HepG2 (cell line): ENCODE data around the gene RAC2. TPM values are rescaled to one million over a fixed set of nuclear protein-coding genes. Genes with fewer than 3 reads are reported as not detected.

Source experiments
- EED ChIP-seq: sonication (generic); formaldehyde crosslinking; IDR thresholded peaks from 2 replicates; pipeline ENCODE4 v1.5.0; 2020; ENCODE audit warnings: mild to moderate bottlenecking, missing genetic modification reagents
- NR2C2 ChIP-seq: sonication (generic); formaldehyde crosslinking; IDR thresholded peaks from 2 replicates; pipeline ENCODE4 v1.4.0; 2020; ENCODE audit warnings: missing genetic modification reagents, mild to moderate bottlenecking, moderate library complexity, borderline replicate concordance
- RXRA ChIP-seq: sonication (generic); formaldehyde crosslinking; IDR thresholded peaks from 2 replicates; pipeline ENCODE4 v1.5.1; 2020; ENCODE audit warnings: missing genetic modification reagents
- SOX13 ChIP-seq, 3 experiments: fragments of 450-650 bp in 1 of 3; sonication (generic) in 1 of 3; formaldehyde crosslinking in 1 of 3; IDR thresholded peaks in 2 of 3; conservative IDR thresholded peaks in 1 of 3; 2 replicates each; pipeline versions ENCODE4 v1.5.0 to v1.6.1; 2016 to 2020; ENCODE audit warnings: antibody characterized with exemption in 1 of 3, mild to moderate bottlenecking in 1 of 3, missing compliant biosample characterization in 1 of 3, missing genetic modification reagents in 1 of 3, moderate library complexity in 1 of 3
- SRY ChIP-seq: sonication (generic); formaldehyde crosslinking; IDR thresholded peaks from 2 replicates; pipeline ENCODE4 v1.8.0; 2022; ENCODE audit warnings: mild to moderate bottlenecking, missing genetic modification reagents
- ZNF17 ChIP-seq: sonication (generic); formaldehyde crosslinking; IDR thresholded peaks from 2 replicates; pipeline ENCODE4 v1.5.0; 2020; ENCODE audit warnings: mild to moderate bottlenecking, missing genetic modification reagents
- ZNF468 ChIP-seq: sonication (generic); formaldehyde crosslinking; IDR thresholded peaks from 2 replicates; pipeline ENCODE4 v1.8.0; 2022; ENCODE audit warnings: mild to moderate bottlenecking, moderate library complexity, missing genetic modification reagents
- ZNF629 ChIP-seq: sonication (generic); formaldehyde crosslinking; conservative IDR thresholded peaks from 2 replicates; pipeline ENCODE4 v1.5.0; 2020; ENCODE audit warnings: missing genetic modification reagents
- polyA plus RNA-seq, 8 experiments: library from polyadenylated mRNA; depleted of rRNA in 3 of 8; stranded (reverse) in 7 of 8; unstranded in 1 of 8; fragments of >200 nt; fragmentation: Illumina TruSeq in 4 of 8; extraction: Trizol in 4 of 8; gene quantifications; 2 replicates each; pipeline versions ENCODE4 v1.2.1 to v1.2.3, GENCODE V29; 2011 to 2016; ENCODE audit warnings: low read depth in 4 of 8, missing spikeins in 1 of 8, mixed read lengths in 1 of 8; ENCODE audit not compliant: insufficient read depth in 1 of 8
- total RNA-seq, 5 experiments: library from RNA; depleted of rRNA; stranded (reverse); fragments of >200 nt; fragmentation: Illumina TruSeq; extraction: Trizol; gene quantifications; 2 replicates each; pipeline ENCODE4 v1.2.3, GENCODE V29; 2016; ENCODE audit warnings: low read depth in 1 of 5
- TF ChIP-seq, protein P1 (sequence below): sonication (generic); formaldehyde crosslinking; IDR thresholded peaks from 2 replicates; pipeline ENCODE4 v1.4.0; 2020; ENCODE audit warnings: mild to moderate bottlenecking, missing genetic modification reagents, borderline replicate concordance
- TF ChIP-seq, protein P2 (sequence below): IDR thresholded peaks from 2 replicates; pipeline ENCODE4 v1.4.0; 2020; ENCODE audit warnings: mild to moderate bottlenecking, missing genetic modification reagents
- TF ChIP-seq, protein P3 (sequence below): sonication (generic); formaldehyde crosslinking; IDR thresholded peaks from 2 replicates; pipeline ENCODE4 v1.4.0; 2020; ENCODE audit warnings: missing genetic modification reagents, borderline replicate concordance
- TF ChIP-seq, protein P4 (sequence below): sonication (generic); formaldehyde crosslinking; IDR thresholded peaks from 2 replicates; pipeline ENCODE4 v1.8.0; 2022; ENCODE audit warnings: mild to moderate bottlenecking, missing genetic modification reagents, moderate library complexity

The RAC2 gene
- total and polyA plus RNA-seq, 2 of the 13 experiments (the other 11 are each of a cell fraction or from before 2014, with no cell fraction given) = 0.73 TPM; not detected in 1

DNA sequence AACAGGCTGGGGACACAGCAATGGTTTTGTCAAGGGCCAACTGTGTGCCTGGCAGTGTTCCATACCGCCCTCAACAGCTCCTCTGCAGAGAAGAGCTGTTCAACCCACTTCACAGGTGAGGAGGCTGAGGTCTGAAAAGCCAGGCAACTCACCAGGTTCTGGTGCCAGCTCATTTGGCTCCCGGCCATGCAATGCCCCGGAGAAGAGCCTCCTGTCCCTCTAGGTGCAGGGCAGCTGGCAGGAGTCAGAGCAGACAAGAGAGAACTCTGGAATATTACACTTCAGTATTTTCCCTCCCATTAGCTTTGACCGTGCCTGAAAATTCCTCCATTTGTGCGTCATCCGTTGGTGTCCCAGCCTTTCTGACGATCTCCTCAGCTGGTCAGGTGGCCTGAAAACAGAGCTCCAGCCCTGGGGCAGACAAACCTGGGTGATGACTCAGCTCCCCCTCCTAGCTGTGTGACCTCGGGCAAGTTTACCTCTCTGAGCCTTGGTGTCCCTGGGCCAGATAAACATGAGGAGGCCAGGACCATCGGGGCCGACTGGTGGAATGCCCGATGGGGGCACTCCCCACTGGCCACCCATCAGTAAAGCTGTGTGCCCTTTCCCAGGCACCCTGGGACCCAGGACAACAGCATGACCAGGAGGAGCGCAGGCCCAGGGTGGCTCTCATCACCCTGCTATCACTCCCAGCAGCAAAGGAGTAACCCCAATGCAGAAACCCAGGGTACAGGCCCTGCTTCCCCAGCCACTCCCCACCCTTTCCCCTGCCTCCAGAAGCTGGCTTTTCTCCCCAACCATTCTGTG is 46.4 kb downstream of the RAC2 start (continued):
- TF ChIP-seq, protein P1, sequence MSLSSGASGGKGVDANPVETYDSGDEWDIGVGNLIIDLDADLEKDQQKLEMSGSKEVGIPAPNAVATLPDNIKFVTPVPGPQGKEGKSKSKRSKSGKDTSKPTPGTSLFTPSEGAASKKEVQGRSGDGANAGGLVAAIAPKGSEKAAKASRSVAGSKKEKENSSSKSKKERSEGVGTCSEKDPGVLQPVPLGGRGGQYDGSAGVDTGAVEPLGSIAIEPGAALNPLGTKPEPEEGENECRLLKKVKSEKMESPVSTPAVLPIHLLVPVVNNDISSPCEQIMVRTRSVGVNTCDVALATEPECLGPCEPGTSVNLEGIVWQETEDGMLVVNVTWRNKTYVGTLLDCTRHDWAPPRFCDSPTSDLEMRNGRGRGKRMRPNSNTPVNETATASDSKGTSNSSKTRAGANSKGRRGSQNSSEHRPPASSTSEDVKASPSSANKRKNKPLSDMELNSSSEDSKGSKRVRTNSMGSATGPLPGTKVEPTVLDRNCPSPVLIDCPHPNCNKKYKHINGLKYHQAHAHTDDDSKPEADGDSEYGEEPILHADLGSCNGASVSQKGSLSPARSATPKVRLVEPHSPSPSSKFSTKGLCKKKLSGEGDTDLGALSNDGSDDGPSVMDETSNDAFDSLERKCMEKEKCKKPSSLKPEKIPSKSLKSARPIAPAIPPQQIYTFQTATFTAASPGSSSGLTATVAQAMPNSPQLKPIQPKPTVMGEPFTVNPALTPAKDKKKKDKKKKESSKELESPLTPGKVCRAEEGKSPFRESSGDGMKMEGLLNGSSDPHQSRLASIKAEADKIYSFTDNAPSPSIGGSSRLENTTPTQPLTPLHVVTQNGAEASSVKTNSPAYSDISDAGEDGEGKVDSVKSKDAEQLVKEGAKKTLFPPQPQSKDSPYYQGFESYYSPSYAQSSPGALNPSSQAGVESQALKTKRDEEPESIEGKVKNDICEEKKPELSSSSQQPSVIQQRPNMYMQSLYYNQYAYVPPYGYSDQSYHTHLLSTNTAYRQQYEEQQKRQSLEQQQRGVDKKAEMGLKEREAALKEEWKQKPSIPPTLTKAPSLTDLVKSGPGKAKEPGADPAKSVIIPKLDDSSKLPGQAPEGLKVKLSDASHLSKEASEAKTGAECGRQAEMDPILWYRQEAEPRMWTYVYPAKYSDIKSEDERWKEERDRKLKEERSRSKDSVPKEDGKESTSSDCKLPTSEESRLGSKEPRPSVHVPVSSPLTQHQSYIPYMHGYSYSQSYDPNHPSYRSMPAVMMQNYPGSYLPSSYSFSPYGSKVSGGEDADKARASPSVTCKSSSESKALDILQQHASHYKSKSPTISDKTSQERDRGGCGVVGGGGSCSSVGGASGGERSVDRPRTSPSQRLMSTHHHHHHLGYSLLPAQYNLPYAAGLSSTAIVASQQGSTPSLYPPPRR (CRISPR knock-in tag) = no peak
- TF ChIP-seq ZNF468 (0 out of 2 replicates have a peak, but pooled peaks have one; percentile 26), EED (no peak), SOX13 (IDR thresholded peaks at IDR 0.05) (no peak), SOX13 (CRISPR knock-in tag; conservative IDR thresholded peaks at IDR 0.05 in 1 of 2, IDR thresholded peaks at IDR 0.05 in 1 of 2) (no peak), SRY (CRISPR knock-in tag) (0 out of 2 replicates have a peak, but pooled peaks have one; percentile 39), ZNF629 (CRISPR knock-in tag) (peak; percentile 97), NR2C2 (no peak), ZNF17 (CRISPR knock-in tag) (no peak), RXRA (CRISPR knock-in tag) (no peak)
- TF ChIP-seq, protein P2, sequence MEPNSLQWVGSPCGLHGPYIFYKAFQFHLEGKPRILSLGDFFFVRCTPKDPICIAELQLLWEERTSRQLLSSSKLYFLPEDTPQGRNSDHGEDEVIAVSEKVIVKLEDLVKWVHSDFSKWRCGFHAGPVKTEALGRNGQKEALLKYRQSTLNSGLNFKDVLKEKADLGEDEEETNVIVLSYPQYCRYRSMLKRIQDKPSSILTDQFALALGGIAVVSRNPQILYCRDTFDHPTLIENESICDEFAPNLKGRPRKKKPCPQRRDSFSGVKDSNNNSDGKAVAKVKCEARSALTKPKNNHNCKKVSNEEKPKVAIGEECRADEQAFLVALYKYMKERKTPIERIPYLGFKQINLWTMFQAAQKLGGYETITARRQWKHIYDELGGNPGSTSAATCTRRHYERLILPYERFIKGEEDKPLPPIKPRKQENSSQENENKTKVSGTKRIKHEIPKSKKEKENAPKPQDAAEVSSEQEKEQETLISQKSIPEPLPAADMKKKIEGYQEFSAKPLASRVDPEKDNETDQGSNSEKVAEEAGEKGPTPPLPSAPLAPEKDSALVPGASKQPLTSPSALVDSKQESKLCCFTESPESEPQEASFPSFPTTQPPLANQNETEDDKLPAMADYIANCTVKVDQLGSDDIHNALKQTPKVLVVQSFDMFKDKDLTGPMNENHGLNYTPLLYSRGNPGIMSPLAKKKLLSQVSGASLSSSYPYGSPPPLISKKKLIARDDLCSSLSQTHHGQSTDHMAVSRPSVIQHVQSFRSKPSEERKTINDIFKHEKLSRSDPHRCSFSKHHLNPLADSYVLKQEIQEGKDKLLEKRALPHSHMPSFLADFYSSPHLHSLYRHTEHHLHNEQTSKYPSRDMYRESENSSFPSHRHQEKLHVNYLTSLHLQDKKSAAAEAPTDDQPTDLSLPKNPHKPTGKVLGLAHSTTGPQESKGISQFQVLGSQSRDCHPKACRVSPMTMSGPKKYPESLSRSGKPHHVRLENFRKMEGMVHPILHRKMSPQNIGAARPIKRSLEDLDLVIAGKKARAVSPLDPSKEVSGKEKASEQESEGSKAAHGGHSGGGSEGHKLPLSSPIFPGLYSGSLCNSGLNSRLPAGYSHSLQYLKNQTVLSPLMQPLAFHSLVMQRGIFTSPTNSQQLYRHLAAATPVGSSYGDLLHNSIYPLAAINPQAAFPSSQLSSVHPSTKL (CRISPR knock-in tag) = no peak
- TF ChIP-seq, protein P3, sequence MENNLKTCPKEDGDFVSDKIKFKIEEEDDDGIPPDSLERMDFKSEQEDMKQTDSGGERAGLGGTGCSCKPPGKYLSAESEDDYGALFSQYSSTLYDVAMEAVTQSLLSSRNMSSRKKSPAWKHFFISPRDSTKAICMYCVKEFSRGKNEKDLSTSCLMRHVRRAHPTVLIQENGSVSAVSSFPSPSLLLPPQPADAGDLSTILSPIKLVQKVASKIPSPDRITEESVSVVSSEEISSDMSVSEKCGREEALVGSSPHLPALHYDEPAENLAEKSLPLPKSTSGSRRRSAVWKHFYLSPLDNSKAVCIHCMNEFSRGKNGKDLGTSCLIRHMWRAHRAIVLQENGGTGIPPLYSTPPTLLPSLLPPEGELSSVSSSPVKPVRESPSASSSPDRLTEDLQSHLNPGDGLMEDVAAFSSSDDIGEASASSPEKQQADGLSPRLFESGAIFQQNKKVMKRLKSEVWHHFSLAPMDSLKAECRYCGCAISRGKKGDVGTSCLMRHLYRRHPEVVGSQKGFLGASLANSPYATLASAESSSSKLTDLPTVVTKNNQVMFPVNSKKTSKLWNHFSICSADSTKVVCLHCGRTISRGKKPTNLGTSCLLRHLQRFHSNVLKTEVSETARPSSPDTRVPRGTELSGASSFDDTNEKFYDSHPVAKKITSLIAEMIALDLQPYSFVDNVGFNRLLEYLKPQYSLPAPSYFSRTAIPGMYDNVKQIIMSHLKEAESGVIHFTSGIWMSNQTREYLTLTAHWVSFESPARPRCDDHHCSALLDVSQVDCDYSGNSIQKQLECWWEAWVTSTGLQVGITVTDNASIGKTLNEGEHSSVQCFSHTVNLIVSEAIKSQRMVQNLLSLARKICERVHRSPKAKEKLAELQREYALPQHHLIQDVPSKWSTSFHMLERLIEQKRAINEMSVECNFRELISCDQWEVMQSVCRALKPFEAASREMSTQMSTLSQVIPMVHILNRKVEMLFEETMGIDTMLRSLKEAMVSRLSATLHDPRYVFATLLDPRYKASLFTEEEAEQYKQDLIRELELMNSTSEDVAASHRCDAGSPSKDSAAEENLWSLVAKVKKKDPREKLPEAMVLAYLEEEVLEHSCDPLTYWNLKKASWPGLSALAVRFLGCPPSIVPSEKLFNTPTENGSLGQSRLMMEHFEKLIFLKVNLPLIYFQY (CRISPR knock-in tag) = 0 out of 2 replicates have a peak, but pooled peaks have one; percentile 2
- TF ChIP-seq, protein P4, sequence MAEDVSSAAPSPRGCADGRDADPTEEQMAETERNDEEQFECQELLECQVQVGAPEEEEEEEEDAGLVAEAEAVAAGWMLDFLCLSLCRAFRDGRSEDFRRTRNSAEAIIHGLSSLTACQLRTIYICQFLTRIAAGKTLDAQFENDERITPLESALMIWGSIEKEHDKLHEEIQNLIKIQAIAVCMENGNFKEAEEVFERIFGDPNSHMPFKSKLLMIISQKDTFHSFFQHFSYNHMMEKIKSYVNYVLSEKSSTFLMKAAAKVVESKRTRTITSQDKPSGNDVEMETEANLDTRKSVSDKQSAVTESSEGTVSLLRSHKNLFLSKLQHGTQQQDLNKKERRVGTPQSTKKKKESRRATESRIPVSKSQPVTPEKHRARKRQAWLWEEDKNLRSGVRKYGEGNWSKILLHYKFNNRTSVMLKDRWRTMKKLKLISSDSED (CRISPR knock-in tag) = no peak
